Measurements from ENCODE around the gene DNAI4.

- TF ChIP-seq CTCF (IDR thresholded peaks at IDR 0.05) = no peak
- TF ChIP-seq POLR2A (IDR thresholded peaks at IDR 0.05; ENCODE audit: low read depth) = no peak
- no peak for TF ChIP-seq POLR2AphosphoS5 (IDR thresholded peaks at IDR 0.05)
- TF ChIP-seq EP300 (IDR thresholded peaks at IDR 0.05) = no peak
Observed at GRCh38 chr1:66833112-66833511, 91.5 kb downstream of the DNAI4 start.
